GM12878 (cell line): Measurements from ENCODE around the gene NKIRAS1. TPM values are rescaled to one million over a fixed set of nuclear protein-coding genes. Genes with fewer than 3 reads are reported as not detected.

Source experiments
- CHD4 ChIP-seq: fragments of 200-600 bp; sonication (generic); IDR thresholded peaks from 2 replicates; pipeline ENCODE4 v1.6.1; 2016; ENCODE audit warnings: mild to moderate bottlenecking
- MXI1 ChIP-seq: fragments of 150-350 bp; IDR thresholded peaks from 2 replicates; pipeline ENCODE4 v1.6.1; 2011; ENCODE audit warnings: low read depth, mild to moderate bottlenecking, inconsistent platforms, low read length, improper control_type of control experiment
- polyA plus RNA-seq, 11 experiments: library from polyadenylated mRNA; depleted of rRNA in 4 of 11; unstranded in 6 of 11; stranded (reverse) in 5 of 11; fragments of >200 nt; fragmentation: Nextera tagmentation in 4 of 11; fragmentation: Illumina TruSeq in 1 of 11; extraction: Ambion mirVana in 4 of 11; extraction: Trizol in 1 of 11; gene quantifications; 1 replicate in 1 of 11; 2 replicates in 10 of 11; pipeline versions ENCODE4 v1.2.1 to v1.2.3, GENCODE V29; 2011 to 2016; ENCODE audit warnings: inconsistent platforms in 2 of 11, missing spikeins in 2 of 11, low read depth in 1 of 11
- total RNA-seq, 4 experiments: library from RNA; depleted of rRNA in 3 of 4; stranded (reverse); fragments of >200 nt in 3 of 4; fragmentation: Illumina TruSeq in 1 of 4; extraction: Trizol in 1 of 4; gene quantifications; 2 replicates each; pipeline versions ENCODE4 v1.2.1 to v1.2.3, GENCODE V29; 2013 to 2021
- TF ChIP-seq, protein P1 (sequence below): fragments of 450-650 bp; formaldehyde crosslinking; IDR thresholded peaks from 2 replicates; pipeline ENCODE4 v1.5.0; 2022; ENCODE audit warnings: mild to moderate bottlenecking, missing genetic modification characterization
- TF ChIP-seq, protein P2 (sequence below), 3 experiments: IDR thresholded peaks in 2 of 3; conservative IDR thresholded peaks in 1 of 3; 2 replicates each; pipeline ENCODE4 v1.5.1; 2011; ENCODE audit warnings: low read depth in 3 of 3, low read length in 3 of 3, mild to moderate bottlenecking in 3 of 3, control low read depth in 2 of 3, moderate library complexity in 2 of 3, inconsistent platforms in 1 of 3, mixed read lengths in 1 of 3; ENCODE audit not compliant: control insufficient read depth in 2 of 3, insufficient read depth in 1 of 3; ENCODE audit errors: extremely low read depth in 1 of 3
- TF ChIP-seq, protein P3 (sequence below): fragments of 450-650 bp; IDR thresholded peaks from 2 replicates; pipeline ENCODE4 v1.6.1; 2016; ENCODE audit warnings: mild to moderate bottlenecking, moderate library complexity, borderline replicate concordance

The NKIRAS1 gene
- total and polyA plus RNA-seq, 10 of the 15 experiments (the other 5 are each of a cell fraction or from before 2014, with no cell fraction given) = 7.1 to 17.9 (median 10.9) TPM

DNA sequence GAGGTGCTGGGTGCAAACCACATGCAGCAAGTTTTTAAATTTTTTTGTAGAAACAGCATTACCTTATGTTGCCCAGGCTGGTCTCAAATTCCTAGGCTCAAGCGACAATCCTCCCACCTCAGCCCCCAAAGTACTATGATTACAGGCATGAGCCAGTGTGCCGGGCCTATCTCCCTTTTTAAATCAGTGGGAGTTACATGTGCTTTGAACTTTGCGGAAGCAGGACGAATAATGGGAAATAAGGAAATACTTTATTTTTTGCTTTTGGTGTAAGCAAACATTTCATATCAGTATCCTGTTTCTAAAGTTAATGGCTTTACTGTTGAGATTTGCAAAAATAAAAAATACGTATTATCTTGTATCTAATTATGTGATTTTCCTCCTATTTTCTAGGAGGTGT lies 37.4 kb upstream of the NKIRAS1 start (continued):
- TF ChIP-seq, protein P1, sequence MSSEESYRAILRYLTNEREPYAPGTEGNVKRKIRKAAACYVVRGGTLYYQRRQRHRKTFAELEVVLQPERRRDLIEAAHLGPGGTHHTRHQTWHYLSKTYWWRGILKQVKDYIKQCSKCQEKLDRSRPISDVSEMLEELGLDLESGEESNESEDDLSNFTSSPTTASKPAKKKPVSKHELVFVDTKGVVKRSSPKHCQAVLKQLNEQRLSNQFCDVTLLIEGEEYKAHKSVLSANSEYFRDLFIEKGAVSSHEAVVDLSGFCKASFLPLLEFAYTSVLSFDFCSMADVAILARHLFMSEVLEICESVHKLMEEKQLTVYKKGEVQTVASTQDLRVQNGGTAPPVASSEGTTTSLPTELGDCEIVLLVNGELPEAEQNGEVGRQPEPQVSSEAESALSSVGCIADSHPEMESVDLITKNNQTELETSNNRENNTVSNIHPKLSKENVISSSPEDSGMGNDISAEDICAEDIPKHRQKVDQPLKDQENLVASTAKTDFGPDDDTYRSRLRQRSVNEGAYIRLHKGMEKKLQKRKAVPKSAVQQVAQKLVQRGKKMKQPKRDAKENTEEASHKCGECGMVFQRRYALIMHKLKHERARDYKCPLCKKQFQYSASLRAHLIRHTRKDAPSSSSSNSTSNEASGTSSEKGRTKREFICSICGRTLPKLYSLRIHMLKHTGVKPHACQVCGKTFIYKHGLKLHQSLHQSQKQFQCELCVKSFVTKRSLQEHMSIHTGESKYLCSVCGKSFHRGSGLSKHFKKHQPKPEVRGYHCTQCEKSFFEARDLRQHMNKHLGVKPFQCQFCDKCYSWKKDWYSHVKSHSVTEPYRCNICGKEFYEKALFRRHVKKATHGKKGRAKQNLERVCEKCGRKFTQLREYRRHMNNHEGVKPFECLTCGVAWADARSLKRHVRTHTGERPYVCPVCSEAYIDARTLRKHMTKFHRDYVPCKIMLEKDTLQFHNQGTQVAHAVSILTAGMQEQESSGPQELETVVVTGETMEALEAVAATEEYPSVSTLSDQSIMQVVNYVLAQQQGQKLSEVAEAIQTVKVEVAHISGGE (CRISPR knock-in tag) = no peak
- TF ChIP-seq, protein P2, sequence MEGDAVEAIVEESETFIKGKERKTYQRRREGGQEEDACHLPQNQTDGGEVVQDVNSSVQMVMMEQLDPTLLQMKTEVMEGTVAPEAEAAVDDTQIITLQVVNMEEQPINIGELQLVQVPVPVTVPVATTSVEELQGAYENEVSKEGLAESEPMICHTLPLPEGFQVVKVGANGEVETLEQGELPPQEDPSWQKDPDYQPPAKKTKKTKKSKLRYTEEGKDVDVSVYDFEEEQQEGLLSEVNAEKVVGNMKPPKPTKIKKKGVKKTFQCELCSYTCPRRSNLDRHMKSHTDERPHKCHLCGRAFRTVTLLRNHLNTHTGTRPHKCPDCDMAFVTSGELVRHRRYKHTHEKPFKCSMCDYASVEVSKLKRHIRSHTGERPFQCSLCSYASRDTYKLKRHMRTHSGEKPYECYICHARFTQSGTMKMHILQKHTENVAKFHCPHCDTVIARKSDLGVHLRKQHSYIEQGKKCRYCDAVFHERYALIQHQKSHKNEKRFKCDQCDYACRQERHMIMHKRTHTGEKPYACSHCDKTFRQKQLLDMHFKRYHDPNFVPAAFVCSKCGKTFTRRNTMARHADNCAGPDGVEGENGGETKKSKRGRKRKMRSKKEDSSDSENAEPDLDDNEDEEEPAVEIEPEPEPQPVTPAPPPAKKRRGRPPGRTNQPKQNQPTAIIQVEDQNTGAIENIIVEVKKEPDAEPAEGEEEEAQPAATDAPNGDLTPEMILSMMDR (IDR thresholded peaks at IDR 0.05 in 2 of 3, conservative IDR thresholded peaks at IDR 0.05 in 1 of 3; ENCODE audit: control insufficient read depth in 2 of 3, extremely low read depth in 1 of 3, insufficient read depth in 1 of 3, low read depth in 3 of 3, low read length in 3 of 3) = no peak
- TF ChIP-seq MXI1 (no peak), CHD4 (no peak)
- TF ChIP-seq, protein P3, sequence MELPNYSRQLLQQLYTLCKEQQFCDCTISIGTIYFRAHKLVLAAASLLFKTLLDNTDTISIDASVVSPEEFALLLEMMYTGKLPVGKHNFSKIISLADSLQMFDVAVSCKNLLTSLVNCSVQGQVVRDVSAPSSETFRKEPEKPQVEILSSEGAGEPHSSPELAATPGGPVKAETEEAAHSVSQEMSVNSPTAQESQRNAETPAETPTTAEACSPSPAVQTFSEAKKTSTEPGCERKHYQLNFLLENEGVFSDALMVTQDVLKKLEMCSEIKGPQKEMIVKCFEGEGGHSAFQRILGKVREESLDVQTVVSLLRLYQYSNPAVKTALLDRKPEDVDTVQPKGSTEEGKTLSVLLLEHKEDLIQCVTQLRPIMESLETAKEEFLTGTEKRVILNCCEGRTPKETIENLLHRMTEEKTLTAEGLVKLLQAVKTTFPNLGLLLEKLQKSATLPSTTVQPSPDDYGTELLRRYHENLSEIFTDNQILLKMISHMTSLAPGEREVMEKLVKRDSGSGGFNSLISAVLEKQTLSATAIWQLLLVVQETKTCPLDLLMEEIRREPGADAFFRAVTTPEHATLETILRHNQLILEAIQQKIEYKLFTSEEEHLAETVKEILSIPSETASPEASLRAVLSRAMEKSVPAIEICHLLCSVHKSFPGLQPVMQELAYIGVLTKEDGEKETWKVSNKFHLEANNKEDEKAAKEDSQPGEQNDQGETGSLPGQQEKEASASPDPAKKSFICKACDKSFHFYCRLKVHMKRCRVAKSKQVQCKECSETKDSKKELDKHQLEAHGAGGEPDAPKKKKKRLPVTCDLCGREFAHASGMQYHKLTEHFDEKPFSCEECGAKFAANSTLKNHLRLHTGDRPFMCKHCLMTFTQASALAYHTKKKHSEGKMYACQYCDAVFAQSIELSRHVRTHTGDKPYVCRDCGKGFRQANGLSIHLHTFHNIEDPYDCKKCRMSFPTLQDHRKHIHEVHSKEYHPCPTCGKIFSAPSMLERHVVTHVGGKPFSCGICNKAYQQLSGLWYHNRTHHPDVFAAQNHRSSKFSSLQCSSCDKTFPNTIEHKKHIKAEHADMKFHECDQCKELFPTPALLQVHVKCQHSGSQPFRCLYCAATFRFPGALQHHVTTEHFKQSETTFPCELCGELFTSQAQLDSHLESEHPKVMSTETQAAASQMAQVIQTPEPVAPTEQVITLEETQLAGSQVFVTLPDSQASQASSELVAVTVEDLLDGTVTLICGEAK = no peak
